T-helper 1 cell (primary cell): ENCODE results near the gene BEX3.
A peak's percentile ranks its signal among the peaks of the same experiment; 100 is the strongest.
"Not testable (repeated sequence)": the region's sequence is repeated elsewhere in the genome, so short reads cannot be mapped to it uniquely, and the experiment has no call there.

Experiments
- DNase-seq, 5 donors: peaks; one replicate each; pipeline ENCODE4 v3.0.0-alpha.2; 2012 to 2020
- total RNA-seq, 4 donors: gene quantifications; one replicate each; lab custom pipeline; 2026; lab: John Stamatoyannopoulos, UW

Gene BEX3
- total RNA-seq: 8.6 to 15.6 (median 12.2) reads per million in 4 donors

GRCh38 chrX:103376118-103376978 is at the start of gene BEX3:
Gene BEX3, plus strand, starts transcription at chrX:103376538. Its CDS starts 984 bp downstream, at chrX:103377522.
- peak in 4 of 5 donors; percentile 11 to 33 (median 16) for DNase-seq

DNA sequence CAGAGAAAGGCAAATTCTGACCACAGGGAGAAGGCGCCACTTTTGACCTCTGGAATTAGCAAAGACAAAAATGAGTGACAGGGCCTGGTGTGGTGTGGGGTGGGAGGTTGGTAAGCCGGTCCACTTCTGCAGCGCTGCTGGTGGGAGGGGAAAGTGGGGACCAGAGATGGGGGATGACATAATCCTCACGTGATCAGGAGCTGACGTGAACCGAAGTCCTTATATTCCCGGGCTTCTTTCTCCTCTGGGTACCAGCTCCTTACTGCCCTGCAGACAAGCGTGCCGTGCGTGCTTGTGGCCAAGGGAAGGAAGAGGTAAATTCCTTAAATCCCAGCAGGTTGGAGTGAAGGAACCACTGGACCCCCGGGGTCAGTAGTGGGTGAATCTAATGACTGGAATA is 46.3 kb upstream of the BEX3 start, which contains the start of gene TCEAL7:
TSS of gene TCEAL7 (plus strand) at position 249 of the 400 bp plus-strand sequence. CDS start 1,165 bp downstream, outside the sequence.
- no peak for DNase-seq

GRCh38 chrX:103330681-103331288 is 45.6 kb upstream of the BEX3 start:
- DNase-seq: no peak

DNA sequence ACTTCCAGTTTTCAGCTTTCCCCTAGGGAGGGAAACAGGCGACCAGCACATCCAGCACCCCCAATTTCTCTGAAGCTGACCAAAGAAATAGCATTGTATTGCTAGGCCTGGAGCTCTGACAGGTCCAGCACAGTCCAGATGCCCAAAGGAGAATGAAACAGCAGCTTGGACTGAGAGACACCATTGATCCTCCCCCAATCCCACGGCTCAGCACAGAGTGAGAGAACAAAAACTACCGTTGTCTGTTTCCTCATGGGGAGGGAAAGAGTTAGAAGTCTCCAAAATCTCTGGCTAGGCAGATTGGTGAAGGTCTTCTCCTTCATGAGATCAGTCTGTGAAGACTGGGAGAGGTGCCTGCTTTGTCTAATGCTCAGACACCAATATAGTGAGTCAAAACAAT is 37.7 kb upstream of the BEX3 start:
- no peak for DNase-seq

- DNase-seq: peak in 3 of 5 donors; percentile 3 to 27 (median 10)
Observed at GRCh38 chrX:103343105-103343504, 33.2 kb upstream of the BEX3 start.

DNA sequence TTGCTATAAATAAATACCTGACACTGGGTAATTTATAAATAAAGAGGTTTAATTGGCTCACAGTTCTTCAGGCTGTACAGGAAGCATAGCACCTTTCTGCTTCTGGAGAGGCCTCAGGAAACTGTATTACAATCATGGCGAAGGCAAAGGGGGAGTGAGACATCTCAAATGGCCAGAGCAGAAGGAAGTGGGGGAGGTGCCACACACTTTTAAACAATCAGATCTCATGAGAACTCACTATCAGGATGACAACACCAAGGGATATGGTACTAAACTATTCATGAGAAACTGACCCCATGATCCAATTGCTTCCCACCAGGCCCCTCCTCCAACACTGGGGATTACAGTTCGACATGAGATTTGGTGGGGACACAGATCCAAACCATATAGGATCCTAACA is 31.7 kb upstream of the BEX3 start:
- DNase-seq: no peak

GRCh38 chrX:103347682-103348397 is 28.5 kb upstream of the BEX3 start:
- no peak for DNase-seq

DNA sequence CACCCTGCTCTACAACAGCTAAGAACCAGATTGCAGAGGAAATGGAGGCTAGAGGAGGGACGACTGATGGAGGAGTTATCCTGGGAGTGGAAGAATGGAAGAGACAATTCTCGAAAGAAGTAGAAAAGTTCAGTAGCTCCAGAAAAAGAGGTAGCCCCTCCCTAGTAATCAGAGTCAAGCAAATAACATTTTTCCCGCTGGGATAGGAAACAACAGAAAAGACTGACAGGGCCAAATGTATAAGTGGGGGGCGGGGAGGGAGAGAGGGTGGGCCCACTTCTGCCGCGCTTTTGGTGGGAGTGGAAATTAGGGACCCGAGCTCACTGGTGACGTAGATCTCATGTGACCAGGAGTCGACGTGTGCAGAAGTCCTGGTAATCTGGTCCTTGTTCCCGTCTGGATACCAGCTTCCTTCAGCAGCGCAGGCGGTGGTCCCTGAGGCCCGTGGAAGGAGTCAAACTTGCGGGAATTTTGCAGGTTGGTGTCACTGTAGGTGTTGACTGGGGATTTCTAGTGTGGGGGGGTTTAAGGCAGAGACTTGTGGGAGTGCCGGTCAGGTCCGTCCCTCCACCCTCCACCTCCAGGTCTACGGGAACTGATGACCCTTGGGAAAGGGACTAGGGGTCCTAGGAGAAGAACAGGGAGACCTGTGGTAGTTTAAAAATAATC is 20.1 kb upstream of the BEX3 start, which contains the start of gene TCEAL9:
TSS of gene TCEAL9 (plus strand) at position 377 of the 669 bp plus-strand sequence. CDS start 1,179 bp downstream, outside the sequence.
- no peak for DNase-seq

GRCh38 chrX:103356858-103357257 is 19.5 kb upstream of the BEX3 start:
- no peak for DNase-seq

GRCh38 chrX:103357871-103358270 is 18.5 kb upstream of the BEX3 start:
- no peak for DNase-seq

DNA sequence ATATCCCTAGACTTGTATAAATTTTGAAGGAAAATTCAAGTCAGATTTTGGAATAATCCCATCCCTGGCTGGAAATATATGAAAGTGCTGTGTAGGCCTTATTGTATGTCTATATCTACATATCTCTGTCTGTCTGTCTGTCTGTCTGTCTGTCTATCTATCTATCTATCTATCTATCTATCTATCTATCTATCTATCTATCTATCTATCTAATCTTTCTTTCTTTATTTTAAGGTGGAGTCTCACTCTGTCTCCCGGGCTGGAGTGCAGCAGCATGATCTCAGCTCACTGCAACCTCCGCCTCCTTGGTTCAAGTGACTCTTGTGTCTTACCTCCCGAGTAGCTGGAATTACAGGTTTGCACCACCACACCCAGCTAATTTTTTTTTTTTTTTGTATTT is 16.7 kb upstream of the BEX3 start:
- not testable (repeated sequence) for DNase-seq

GRCh38 chrX:103360092-103360491 is 16.2 kb upstream of the BEX3 start:
- no peak for DNase-seq

DNA sequence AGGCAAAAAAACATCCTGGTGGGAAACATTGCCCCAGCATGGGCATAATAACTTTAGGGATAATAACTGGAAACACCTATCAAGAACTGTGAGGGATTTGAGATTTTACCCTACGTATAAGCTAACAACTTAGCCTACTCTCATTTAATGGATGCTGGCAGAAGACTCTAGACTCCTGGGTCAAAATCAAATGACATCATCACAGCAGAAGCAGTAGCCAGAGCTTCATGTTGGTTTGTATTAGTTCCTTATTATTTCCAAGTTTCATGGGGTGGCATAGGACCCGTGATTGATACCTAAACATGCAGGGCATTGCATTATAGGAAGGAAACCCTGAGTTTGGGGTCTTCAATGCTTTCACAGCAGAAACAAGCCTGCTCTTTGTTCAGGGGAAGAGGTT is 15.4 kb upstream of the BEX3 start:
- no peak for DNase-seq

DNA sequence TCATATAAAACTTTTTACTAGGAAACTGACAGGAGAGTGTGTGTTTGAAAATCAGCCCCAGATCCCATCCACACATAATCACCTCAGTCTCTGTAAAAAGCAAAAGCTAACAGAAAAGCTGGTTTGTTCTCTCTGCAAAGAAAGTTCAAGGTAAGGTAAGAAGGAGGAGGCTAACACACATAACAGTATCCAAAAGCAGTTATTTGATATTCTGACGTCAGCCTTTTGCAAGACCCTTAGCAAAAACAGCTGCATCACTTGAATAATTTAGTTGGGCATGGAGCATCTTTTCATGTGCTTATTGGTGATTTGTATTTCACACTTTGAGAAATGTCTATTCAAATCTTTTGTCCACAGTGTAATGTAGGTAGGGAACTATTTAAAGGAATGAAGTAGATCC is 14.5 kb upstream of the BEX3 start:
- DNase-seq: no peak

DNA sequence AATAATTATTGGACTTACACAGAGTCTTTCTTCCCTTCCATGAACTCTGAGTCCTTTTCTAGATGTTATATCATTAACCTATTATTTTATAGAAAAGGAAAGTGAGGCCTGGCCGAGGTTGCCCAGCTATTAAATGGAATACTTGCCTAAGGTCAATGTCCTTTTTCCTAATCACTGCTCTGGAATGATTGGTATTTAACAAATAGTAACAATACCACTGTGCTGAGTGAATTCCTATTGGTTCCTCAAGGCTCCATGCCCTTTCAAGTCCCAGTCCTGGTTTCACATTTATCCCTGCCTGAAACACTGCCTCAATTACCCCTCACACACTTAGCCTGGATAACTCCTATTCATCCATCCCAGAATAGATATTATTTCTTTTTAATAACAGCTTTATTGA is 13.9 kb upstream of the BEX3 start:
- DNase-seq: no peak

DNA sequence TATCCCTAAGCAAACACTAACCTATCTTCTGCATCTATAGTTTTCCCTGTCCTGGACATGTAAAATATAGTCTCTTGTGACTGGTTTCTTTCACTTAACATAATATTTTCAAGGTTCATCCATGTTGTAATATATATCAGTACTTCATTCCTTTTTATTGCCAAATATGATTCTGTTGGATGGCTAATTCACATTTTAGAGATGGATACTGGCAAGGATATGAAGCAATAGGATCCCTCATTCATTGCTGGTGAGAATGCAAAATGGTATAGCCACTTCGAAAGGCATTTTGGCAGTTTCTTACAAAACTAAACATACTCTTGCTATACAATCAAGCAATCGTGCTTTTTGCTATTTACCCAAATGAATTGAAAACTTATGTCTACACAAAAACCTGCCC is 13.3 kb upstream of the BEX3 start:
- DNase-seq: no peak

- DNase-seq: no peak
Observed at GRCh38 chrX:103367502-103367901, 8.8 kb upstream of the BEX3 start.

- no peak for DNase-seq
Observed at GRCh38 chrX:103369479-103369878, 6.9 kb upstream of the BEX3 start.

DNA sequence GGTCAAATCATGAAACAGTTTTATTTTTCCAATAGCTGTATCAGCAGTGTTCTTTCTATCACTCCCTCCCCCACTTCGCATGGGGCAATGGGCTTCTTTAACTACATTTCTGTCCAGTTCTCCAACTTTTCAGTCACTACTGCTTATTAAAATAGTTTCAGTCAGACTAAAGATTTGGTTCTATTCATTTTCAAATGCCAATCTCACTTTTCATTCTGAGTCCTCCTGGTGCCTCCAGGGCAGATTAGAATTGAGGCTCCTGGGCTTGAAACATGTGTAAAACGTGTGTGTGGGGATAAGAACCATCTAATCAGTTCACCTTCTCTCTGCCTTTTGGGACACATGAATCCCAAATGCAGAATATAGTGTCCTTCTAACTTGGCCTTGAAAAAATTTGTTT is 3.5 kb upstream of the BEX3 start:
- no peak for DNase-seq

DNA sequence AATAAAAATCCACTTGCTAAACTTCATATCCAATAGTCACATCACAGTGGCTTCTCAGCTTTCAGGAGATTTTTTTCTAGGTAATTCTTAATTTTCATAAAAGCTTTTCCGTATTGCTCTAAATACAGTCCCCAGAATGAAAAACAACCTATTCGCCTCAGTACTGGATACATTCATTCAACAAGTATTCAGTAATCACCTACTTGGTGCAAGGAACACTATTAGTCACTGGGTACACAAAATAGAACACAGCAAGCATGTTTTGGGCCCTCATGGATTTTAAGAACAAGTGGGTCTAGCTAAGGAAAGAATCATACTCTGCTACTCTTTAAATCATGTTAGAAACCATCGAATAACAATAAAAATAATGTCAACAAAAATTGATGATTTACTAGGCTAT is 2.8 kb upstream of the BEX3 start:
- DNase-seq: no peak

DNA sequence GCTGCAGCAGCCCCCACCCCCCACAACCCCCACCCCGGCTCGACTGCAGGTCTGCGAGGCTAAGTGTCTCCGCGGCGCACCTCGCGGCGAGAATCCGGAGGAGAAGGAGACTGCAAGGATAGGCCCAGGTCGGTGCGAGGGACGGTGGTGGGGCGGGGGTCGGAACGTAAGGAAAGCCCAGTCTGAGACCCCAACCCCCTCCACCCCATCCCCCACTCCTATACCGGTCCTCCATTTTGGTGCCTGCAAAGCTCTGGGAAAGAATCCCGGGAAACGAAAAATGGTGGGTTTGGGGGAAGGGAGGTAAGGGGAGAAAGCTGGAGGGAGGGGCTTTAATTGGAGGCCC is 614 bp downstream of the BEX3 start:
- DNase-seq: no peak

DNA sequence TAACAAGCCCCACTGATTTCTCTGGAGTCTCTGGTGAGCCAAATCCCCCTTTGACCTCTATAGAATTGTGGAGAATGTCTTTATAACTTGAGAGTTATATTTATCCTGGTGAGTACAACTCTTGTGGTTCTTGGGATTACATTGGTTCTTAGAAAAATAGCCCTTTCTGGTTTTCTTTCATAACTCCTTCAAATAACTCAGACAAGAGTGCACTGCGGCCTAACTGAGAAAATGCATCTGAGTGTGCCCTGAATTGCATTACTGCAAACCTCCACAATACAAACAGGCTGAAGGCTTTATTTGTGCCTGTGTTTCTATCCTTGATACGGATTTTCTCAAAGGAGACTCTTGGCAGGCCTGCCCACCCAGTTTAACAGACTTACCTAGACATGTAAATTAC is 2.7 kb downstream of the BEX3 start:
- no peak for DNase-seq

GRCh38 chrX:103382877-103383276 is 6.5 kb downstream of the BEX3 start:
- no peak for DNase-seq
